NT2/D1 (cell line): Measurements from ENCODE around the gene RAPGEF4.

Experiments used
- DNase-seq: peaks from one replicate; pipeline ENCODE4 v3.0.0-alpha.2; 2011; ENCODE audit warnings: low read depth, low spot score
- H3K27me3 ChIP-seq: 2 replicates; pipeline ENCODE4 v1.6.0; 2011; ENCODE audit warnings: mild to moderate bottlenecking; ENCODE audit not compliant: insufficient read length, insufficient read depth
- H3K36me3 ChIP-seq: 2 replicates; pipeline ENCODE4 v1.6.1; 2011; ENCODE audit warnings: mild to moderate bottlenecking, low read length, mixed read lengths; ENCODE audit not compliant: insufficient read depth, insufficient read length
- H3K4me1 ChIP-seq: 2 replicates; pipeline ENCODE4 v1.5.1; 2011; ENCODE audit not compliant: insufficient read depth, insufficient read length
- H3K4me3 ChIP-seq: 2 replicates; pipeline ENCODE4 v1.5.1; 2011; ENCODE audit warnings: low read depth; ENCODE audit not compliant: insufficient read length
- H3K9ac ChIP-seq: 2 replicates; pipeline ENCODE4 v1.6.0; 2011; ENCODE audit warnings: low read depth; ENCODE audit not compliant: insufficient read length
- H3K9me3 ChIP-seq: 2 replicates; pipeline ENCODE4 v1.5.1; 2011; ENCODE audit warnings: mild to moderate bottlenecking, low read length; ENCODE audit not compliant: insufficient read depth
- SUZ12 ChIP-seq: IDR thresholded peaks from 2 replicates; pipeline ENCODE4 v1.6.1; 2011; ENCODE audit not compliant: insufficient read length, insufficient read depth; ENCODE audit errors: extremely low read depth
- YY1 ChIP-seq: IDR thresholded peaks from 2 replicates; pipeline ENCODE4 v1.6.1; 2011; ENCODE audit not compliant: insufficient read length, insufficient read depth
- ZNF274 ChIP-seq: IDR thresholded peaks from 2 replicates; pipeline ENCODE4 v1.6.1; 2011; ENCODE audit warnings: mild to moderate bottlenecking, low read depth, low read length

Gene RAPGEF4

GRCh38 chr2:172953411-172953810, 217.8 kb downstream of the RAPGEF4 start:
- H3K9ac ChIP-seq: no peak overlapping the region
- H3K4me1 ChIP-seq: no peaks in the 10 kb centered on the region
- H3K27me3 ChIP-seq: no peaks in the 10 kb centered on the region
- H3K4me3 ChIP-seq: no peak overlapping the region
- TF ChIP-seq YY1: no peak
- no peak for DNase-seq
- no peaks in the 10 kb centered on the region for H3K9me3 ChIP-seq
- H3K36me3 ChIP-seq: no peaks in the 10 kb centered on the region

DNA sequence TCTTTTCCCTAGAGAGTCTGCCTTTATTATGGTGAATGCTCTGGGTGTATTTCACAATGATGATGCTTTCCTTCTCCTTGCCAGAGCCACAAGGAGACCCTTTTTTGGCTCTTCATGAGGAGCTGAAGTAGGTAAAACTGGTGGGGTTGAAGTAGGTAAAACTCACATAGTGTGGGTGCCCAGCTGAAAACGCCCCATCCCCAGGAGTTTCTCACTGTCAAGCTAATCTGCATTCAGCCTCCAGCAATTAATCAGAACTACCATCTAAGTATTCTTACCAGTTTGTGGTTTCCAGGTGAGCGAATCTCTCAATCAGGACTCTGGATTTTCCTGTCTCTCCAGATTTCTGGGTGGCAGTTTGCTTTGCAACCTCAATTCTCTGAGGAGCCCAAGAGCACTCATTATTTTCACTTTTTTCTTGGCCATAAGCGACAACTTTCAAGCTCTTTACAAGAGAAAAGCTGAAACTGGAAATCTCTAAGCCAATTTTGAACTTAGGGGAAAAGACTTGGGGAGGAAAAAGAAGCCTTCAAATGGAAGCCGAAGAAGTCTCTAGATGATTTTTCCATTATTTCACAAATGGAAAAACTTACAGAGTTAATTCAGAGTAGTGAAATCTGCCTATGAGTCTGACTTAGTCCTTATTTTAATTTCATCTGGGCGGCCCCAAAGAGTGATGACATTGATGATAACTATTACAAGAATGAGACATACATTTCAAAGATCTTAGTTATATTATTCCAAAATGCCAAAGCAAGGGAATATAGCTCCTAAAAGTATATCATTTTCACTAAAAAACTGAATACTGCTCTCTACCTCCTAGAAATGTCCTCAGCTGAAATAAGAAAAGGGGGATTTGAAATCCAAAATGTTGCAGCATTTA, 218.6 kb downstream of the RAPGEF4 start:
- Histone ChIP-seq H3K36me3 (no peaks in the 10 kb centered on the region), H3K27me3 (no peaks in the 10 kb centered on the region), H3K4me1 (no peaks in the 10 kb centered on the region), H3K9ac (no peak overlapping the region), H3K9me3 (no peaks in the 10 kb centered on the region), H3K4me3 (no peak overlapping the region)
- no peak for TF ChIP-seq ZNF274
- no peak for TF ChIP-seq YY1
- TF ChIP-seq SUZ12: no peak
- DNase-seq: no peak

GRCh38 chr2:172955587-172955986, 219.9 kb downstream of the RAPGEF4 start:
- no peak overlapping the region for H3K4me3 ChIP-seq
- H3K9ac ChIP-seq: no peak overlapping the region
- no peaks in the 10 kb centered on the region for H3K36me3 ChIP-seq
- H3K27me3 ChIP-seq: no peaks in the 10 kb centered on the region
- no peaks in the 10 kb centered on the region for H3K9me3 ChIP-seq
- no peak for DNase-seq
- no peaks in the 10 kb centered on the region for H3K4me1 ChIP-seq
- no peak for TF ChIP-seq ZNF274
- TF ChIP-seq SUZ12: no peak
- no peak for TF ChIP-seq YY1

- Histone ChIP-seq H3K4me1 (no peaks in the 10 kb centered on the region), H3K9me3 (no peaks in the 10 kb centered on the region), H3K27me3 (no peaks in the 10 kb centered on the region), H3K36me3 (no peaks in the 10 kb centered on the region), H3K4me3 (no peak overlapping the region), H3K9ac (no peak overlapping the region)
- DNase-seq: no peak
- no peak for TF ChIP-seq ZNF274
Measured at GRCh38 chr2:172957734-172958133, 222.1 kb downstream of the RAPGEF4 start.

- no peak overlapping the region for H3K9ac ChIP-seq
- H3K27me3 ChIP-seq: no peaks in the 10 kb centered on the region
- H3K4me1 ChIP-seq: peaks cover 3% of the 10 kb centered on the region
- no peak for TF ChIP-seq ZNF274
- no peak for TF ChIP-seq YY1
- no peak for TF ChIP-seq SUZ12
- DNase-seq: no peak
- no peaks in the 10 kb centered on the region for H3K9me3 ChIP-seq
- H3K4me3 ChIP-seq: no peak overlapping the region
- no peaks in the 10 kb centered on the region for H3K36me3 ChIP-seq
Measured at GRCh38 chr2:172962082-172962481, 226.4 kb downstream of the RAPGEF4 start.

DNA sequence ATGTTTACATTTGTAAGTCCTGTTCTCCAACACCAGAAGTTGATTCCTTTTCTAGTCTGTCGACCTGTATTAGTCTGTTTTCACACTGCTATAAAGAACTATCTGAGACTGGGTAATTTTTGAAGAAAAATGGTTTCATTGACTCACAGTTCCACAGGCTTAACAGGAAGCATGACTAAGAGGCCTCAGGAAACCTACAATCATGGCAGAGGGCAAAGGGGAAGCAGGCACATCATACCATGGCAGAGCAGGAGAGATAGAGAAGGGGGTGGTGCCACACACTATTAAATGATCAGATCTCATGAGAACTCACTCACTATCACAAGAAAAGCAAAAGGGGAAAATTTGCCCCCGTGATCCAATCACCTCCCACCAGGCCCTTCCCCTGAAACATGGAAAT, 227.2 kb downstream of the RAPGEF4 start:
- no peak overlapping the region for H3K4me3 ChIP-seq
- H3K27me3 ChIP-seq: no peaks in the 10 kb centered on the region
- H3K36me3 ChIP-seq: no peaks in the 10 kb centered on the region
- no peaks in the 10 kb centered on the region for H3K9me3 ChIP-seq
- DNase-seq: no peak
- peaks cover 3% of the 10 kb centered on the region for H3K4me1 ChIP-seq
- no peak overlapping the region for H3K9ac ChIP-seq
- TF ChIP-seq ZNF274 (no peak), SUZ12 (no peak), YY1 (no peak)

DNA sequence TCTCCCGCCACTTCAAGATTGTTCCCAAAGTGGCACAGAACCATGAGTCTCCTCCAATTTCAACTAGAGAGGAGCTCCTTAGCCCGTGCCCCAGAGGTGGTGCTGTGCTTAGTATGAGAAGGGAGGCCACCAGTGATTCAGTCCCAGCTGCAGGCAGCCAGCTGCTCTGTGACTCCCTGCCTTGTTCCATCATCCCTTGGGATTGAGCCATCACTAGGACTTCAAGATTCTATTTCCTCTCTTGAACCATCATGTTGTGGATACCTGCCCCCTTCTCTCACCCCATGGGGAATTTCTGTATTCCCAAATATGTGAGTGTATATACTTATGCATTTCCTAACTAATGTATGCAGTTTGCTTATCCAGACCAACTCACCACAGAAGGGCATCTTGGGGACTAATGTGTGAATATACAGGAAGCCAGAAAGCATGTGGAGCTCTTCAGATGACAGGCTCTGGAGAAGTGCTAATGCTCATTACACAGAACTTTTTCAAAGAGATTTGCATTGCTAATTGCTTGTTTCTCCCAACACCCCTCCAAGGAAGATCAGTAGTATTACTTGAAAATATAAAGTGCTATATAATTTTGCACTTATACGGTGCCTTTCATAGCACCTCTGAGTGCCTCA, 229.0 kb downstream of the RAPGEF4 start:
- Histone ChIP-seq H3K4me1 (peaks cover 3% of the 10 kb centered on the region), H3K4me3 (no peak overlapping the region), H3K9ac (no peak overlapping the region), H3K36me3 (no peaks in the 10 kb centered on the region), H3K27me3 (no peaks in the 10 kb centered on the region), H3K9me3 (no peaks in the 10 kb centered on the region)
- TF ChIP-seq YY1: no peak
- no peak for TF ChIP-seq SUZ12
- no peak for TF ChIP-seq ZNF274
- DNase-seq: no peak
